ENCODE measurements around the gene EMC1. TPM values are rescaled to one million over a fixed set of nuclear protein-coding genes. Genes with fewer than 3 reads are reported as not detected.

EMC1 gene
- total RNA-seq, 1 donor from 2014 or later = 27.6 TPM

GRCh38 chr1:19213580-19213979, 37.7 kb downstream of the EMC1 start:
- no peaks in the 10 kb centered on the region for H3K27me3 ChIP-seq (ENCODE audit: low read depth)
- H3K36me3 ChIP-seq = peaks cover 28% of the 10 kb centered on the region
- no peak overlapping the region for H3K4me3 ChIP-seq
- H3K27ac ChIP-seq (replicated peaks) = no peak overlapping the region
- peaks cover 48% of the 10 kb centered on the region for H3K4me1 ChIP-seq
- TF ChIP-seq CTCF (IDR thresholded peaks at IDR 0.05; ENCODE audit: borderline replicate concordance) = no peak
- no peaks in the 10 kb centered on the region for H3K9me3 ChIP-seq (replicated peaks)
- DNase-seq = no peak
- intact Hi-C loops (cut with micrococcal nuclease) = no loop called here

- no peak overlapping the region for H3K4me3 ChIP-seq
- DNase-seq = no peak
- intact Hi-C loops (cut with micrococcal nuclease) = no loop called here
- H3K27ac ChIP-seq (replicated peaks) = no peak overlapping the region
- peaks cover 14% of the 10 kb centered on the region for H3K36me3 ChIP-seq
- no peaks in the 10 kb centered on the region for H3K9me3 ChIP-seq (replicated peaks)
- no peak for TF ChIP-seq CTCF (IDR thresholded peaks at IDR 0.05; ENCODE audit: borderline replicate concordance)
- H3K4me1 ChIP-seq = peaks cover 62% of the 10 kb centered on the region
- H3K27me3 ChIP-seq (ENCODE audit: low read depth) = no peaks in the 10 kb centered on the region
Observed at GRCh38 chr1:19212167-19212566, 39.2 kb downstream of the EMC1 start.

- intact Hi-C loops (cut with micrococcal nuclease) = no loop called here
- TF ChIP-seq CTCF (IDR thresholded peaks at IDR 0.05; ENCODE audit: borderline replicate concordance) = no peak
- Histone ChIP-seq H3K36me3 (peaks cover 5% of the 10 kb centered on the region), H3K27me3 (ENCODE audit: low read depth) (no peaks in the 10 kb centered on the region), H3K4me1 (peaks cover 74% of the 10 kb centered on the region), H3K4me3 (peak overlapping the region; percentile 84), H3K27ac (replicated peaks) (peak overlapping the region; percentile 93), H3K9me3 (replicated peaks) (no peaks in the 10 kb centered on the region)
- no peak for DNase-seq
Observed at GRCh38 chr1:19210772-19211549, 40.4 kb downstream of the EMC1 start.

GRCh38 chr1:19209990-19210771, 41.1 kb downstream of the EMC1 start, which contains the start of gene UBR4:
TSS of gene UBR4 (minus strand) at chr1:19210266. CDS start at chr1:19210248, 18 bp downstream.
- peaks cover 82% of the 10 kb centered on the region for H3K4me1 ChIP-seq
- peak within 1 kb of the TSS; percentile 84 for H3K4me3 ChIP-seq
- DNase-seq = peak; percentile 94
- intact Hi-C loops (cut with micrococcal nuclease) = no loop called here
- H3K27me3 ChIP-seq (ENCODE audit: low read depth) = no peaks in the 10 kb centered on the region
- H3K9me3 ChIP-seq (replicated peaks) = no peaks in the 10 kb centered on the region
- H3K27ac ChIP-seq (replicated peaks) = peak within 1 kb of the TSS; percentile 93
- TF ChIP-seq CTCF (IDR thresholded peaks at IDR 0.05; ENCODE audit: borderline replicate concordance) = no peak
- peaks cover 5% of the 10 kb centered on the region for H3K36me3 ChIP-seq

- H3K36me3 ChIP-seq = peaks cover 5% of the 10 kb centered on the region
- peaks cover 88% of the 10 kb centered on the region for H3K4me1 ChIP-seq
- TF ChIP-seq CTCF (IDR thresholded peaks at IDR 0.05; ENCODE audit: borderline replicate concordance) = no peak
- intact Hi-C loops (cut with micrococcal nuclease) = no loop called here
- H3K27ac ChIP-seq (replicated peaks) = peak overlapping the region; percentile 93
- H3K9me3 ChIP-seq (replicated peaks) = no peaks in the 10 kb centered on the region
- H3K4me3 ChIP-seq = peak overlapping the region; percentile 84
- DNase-seq = peak; percentile 19
- no peaks in the 10 kb centered on the region for H3K27me3 ChIP-seq (ENCODE audit: low read depth)
Observed at GRCh38 chr1:19209439-19209989, 41.8 kb downstream of the EMC1 start.
